HFFc6 (cell line): Measurements from ENCODE around the gene CYRIA. TPM values are rescaled to one million over a fixed set of nuclear protein-coding genes. Genes with fewer than 3 reads are reported as not detected.

Source experiments
- DNase-seq: peaks from one replicate; pipeline ENCODE4 v3.0.0-alpha.2; 2018
- H3K27ac Mint-ChIP-seq: 2 replicates; pipeline ENCODE4 v1.8.0; 2020; ENCODE audit warnings: mild to moderate bottlenecking, mixed read lengths
- H3K27me3 Mint-ChIP-seq: 2 replicates; pipeline ENCODE4 v1.8.0; 2021; ENCODE audit warnings: mild to moderate bottlenecking, moderate library complexity, mixed read lengths; ENCODE audit not compliant: insufficient read depth
- H3K36me3 Mint-ChIP-seq: 2 replicates; pipeline ENCODE4 v1.8.0; 2021; ENCODE audit warnings: low read depth, mixed read lengths
- H3K4me1 Mint-ChIP-seq: 2 replicates; pipeline ENCODE4 v1.8.0; 2020; ENCODE audit warnings: low read depth, mixed read lengths
- H3K4me3 Mint-ChIP-seq: 2 replicates; pipeline ENCODE4 v1.8.0; 2020; ENCODE audit warnings: mild to moderate bottlenecking, moderate library complexity, mixed read lengths
- H3K9me3 Mint-ChIP-seq: 2 replicates; pipeline ENCODE4 v1.8.0; 2020; ENCODE audit warnings: mild to moderate bottlenecking, mixed read lengths
- CTCF ChIP-seq: fragments of 200-600 bp; sonication (generic); IDR thresholded peaks from 2 replicates; pipeline ENCODE4 v1.5.0; 2021; ENCODE audit warnings: antibody characterized with exemption, mild to moderate bottlenecking
- total RNA-seq, 6 experiments: library from RNA; stranded (reverse); fragmentation: NEBNext Ultra II Directional; extraction: Animal tissue kit (Norgen Biotek cat#: 25700); gene quantifications; 2 replicates in 1 of 6; 3 replicates in 5 of 6; pipeline ENCODE4 v1.2.3, GENCODE V29; 2021

The CYRIA gene
- total RNA-seq, 6 experiments from 2014 or later, result not detected

GRCh38 chr2:16654833-16655444 lies 10.7 kb downstream of the CYRIA start:
- Mint-ChIP-seq H3K4me1 (no peaks in the 10 kb centered on the region; the same call in 1 of the 2 replicates), H3K36me3 (0 out of 2 replicates have a peak, but pooled peaks cover 15% of the 10 kb centered on the region), H3K27ac (no peak overlapping the region), H3K4me3 (no peak overlapping the region), H3K27me3 (peaks cover 5% of the 10 kb centered on the region), H3K9me3 (peaks cover 50% of the 10 kb centered on the region)
- TF ChIP-seq CTCF, result no peak
- DNase-seq, result no peak

- H3K9me3 Mint-ChIP-seq, result peaks cover 40% of the 10 kb centered on the region
- no peak overlapping the region for H3K4me3 Mint-ChIP-seq
Measured at GRCh38 chr2:16653799-16654198, 11.8 kb downstream of the CYRIA start.

GRCh38 chr2:16653083-16653375 lies 12.6 kb downstream of the CYRIA start:
- Mint-ChIP-seq H3K27ac (no peak overlapping the region), H3K9me3 (peaks cover 36% of the 10 kb centered on the region), H3K4me3 (no peak overlapping the region), H3K27me3 (no peaks in the 10 kb centered on the region), H3K36me3 (0 out of 2 replicates have a peak, but pooled peaks cover 6% of the 10 kb centered on the region), H3K4me1 (no peaks in the 10 kb centered on the region; the same call in 1 of the 2 replicates)
- no peak for DNase-seq
- no peak for TF ChIP-seq CTCF

More at GRCh38 chr2:16653799-16654198, 11.8 kb downstream of the CYRIA start:
- no peak for DNase-seq
- H3K27ac Mint-ChIP-seq, result no peak overlapping the region
- 0 out of 2 replicates have a peak, but pooled peaks cover 6% of the 10 kb centered on the region for H3K36me3 Mint-ChIP-seq
- no peak for TF ChIP-seq CTCF
- no peaks in the 10 kb centered on the region; the same call in 1 of the 2 replicates for H3K4me1 Mint-ChIP-seq
- peaks cover 3% of the 10 kb centered on the region; the same call in 1 of the 2 replicates for H3K27me3 Mint-ChIP-seq

GRCh38 chr2:16652296-16653082 lies 13.1 kb downstream of the CYRIA start:
- Mint-ChIP-seq H3K36me3 (0 out of 2 replicates have a peak, but pooled peaks cover 6% of the 10 kb centered on the region), H3K9me3 (peaks cover 36% of the 10 kb centered on the region), H3K4me3 (no peak overlapping the region), H3K4me1 (no peaks in the 10 kb centered on the region; the same call in 1 of the 2 replicates), H3K27me3 (no peaks in the 10 kb centered on the region), H3K27ac (no peak overlapping the region)
- no peak for TF ChIP-seq CTCF
- no peak for DNase-seq

GRCh38 chr2:16650287-16651249 lies 15.1 kb downstream of the CYRIA start:
- Mint-ChIP-seq H3K27me3 (no peaks in the 10 kb centered on the region), H3K36me3 (0 out of 2 replicates have a peak, but pooled peaks cover 6% of the 10 kb centered on the region), H3K4me3 (peak overlapping the region; percentile 85), H3K9me3 (peaks cover 19% of the 10 kb centered on the region), H3K27ac (peak overlapping the region; percentile 55; the same call in 1 of the 2 replicates), H3K4me1 (no peaks in the 10 kb centered on the region; the same call in 1 of the 2 replicates)
- DNase-seq, result no peak
- no peak for TF ChIP-seq CTCF
